GM19397 (cell line): ENCODE results near the gene ZNF148.

Experiments
- ATAC-seq: cut with Tn5 transposase; IDR thresholded peaks from one replicate; pipeline ENCODE4 v1.9.1; 2021; ENCODE audit warnings: mild to moderate bottlenecking, moderate library complexity; ENCODE audit not compliant: unreplicated experiment

The ZNF148 gene

GRCh38 chr3:125229707-125230106 lies 145.4 kb downstream of the ZNF148 start:
- ATAC-seq = no peak

GRCh38 chr3:125229168-125229567 lies 146.0 kb downstream of the ZNF148 start:
- ATAC-seq = no peak

- ATAC-seq = no peak
Observed at GRCh38 chr3:125221831-125222230, 153.3 kb downstream of the ZNF148 start.

GRCh38 chr3:125220727-125221429 lies 154.2 kb downstream of the ZNF148 start:
- ATAC-seq = no peak

- no peak for ATAC-seq
Observed at GRCh38 chr3:125220183-125220582, 154.9 kb downstream of the ZNF148 start.

GRCh38 chr3:125219261-125219701 lies 155.8 kb downstream of the ZNF148 start:
- no peak for ATAC-seq

GRCh38 chr3:125214738-125215137 lies 160.4 kb downstream of the ZNF148 start:
- no peak for ATAC-seq

GRCh38 chr3:125213946-125214542 lies 161.1 kb downstream of the ZNF148 start:
- no peak for ATAC-seq

- ATAC-seq = no peak
Observed at GRCh38 chr3:125213364-125213755, 161.8 kb downstream of the ZNF148 start.

- no peak for ATAC-seq
Observed at GRCh38 chr3:125212509-125213363, 162.4 kb downstream of the ZNF148 start, which contains the start of gene SLC12A8. TSS of gene SLC12A8 (minus strand) at chr3:125212748. CDS start at chr3:125211349, 1,399 bp downstream.

GRCh38 chr3:125212091-125212508 lies 163.0 kb downstream of the ZNF148 start:
- no peak for ATAC-seq

GRCh38 chr3:125211523-125212090 lies 163.5 kb downstream of the ZNF148 start:
- ATAC-seq = no peak

- no peak for ATAC-seq
Observed at GRCh38 chr3:125207949-125208568, 167.1 kb downstream of the ZNF148 start.

GRCh38 chr3:125207507-125207906 lies 167.6 kb downstream of the ZNF148 start:
- no peak for ATAC-seq

- ATAC-seq = no peak
Observed at GRCh38 chr3:125206934-125207333, 168.2 kb downstream of the ZNF148 start.

GRCh38 chr3:125203731-125204130 lies 171.4 kb downstream of the ZNF148 start:
- no peak for ATAC-seq

- no peak for ATAC-seq
Observed at GRCh38 chr3:125202197-125202596, 172.9 kb downstream of the ZNF148 start.

- peak; percentile 69 for ATAC-seq
Observed at GRCh38 chr3:125200731-125201139, 174.4 kb downstream of the ZNF148 start.

GRCh38 chr3:125194849-125195601 lies 180.1 kb downstream of the ZNF148 start:
- ATAC-seq = no peak
